NCI-H2107 treated with DMSO at 0.1 percent for 48 hours (cell line): ENCODE measurements around the gene GOLM1.
"Not testable (repeated sequence)": the region's sequence is repeated elsewhere in the genome, so short reads cannot be mapped to it uniquely, and the experiment has no call there.

Experiments
- DNase-seq: peaks from one replicate; lab custom pipeline; 2025; ENCODE audit not compliant: unreplicated experiment; lab: John Stamatoyannopoulos, UW

Gene GOLM1

GRCh38 chr9:86091477-86091876, 7.9 kb downstream of the GOLM1 start:
- DNase-seq = no peak

DNA sequence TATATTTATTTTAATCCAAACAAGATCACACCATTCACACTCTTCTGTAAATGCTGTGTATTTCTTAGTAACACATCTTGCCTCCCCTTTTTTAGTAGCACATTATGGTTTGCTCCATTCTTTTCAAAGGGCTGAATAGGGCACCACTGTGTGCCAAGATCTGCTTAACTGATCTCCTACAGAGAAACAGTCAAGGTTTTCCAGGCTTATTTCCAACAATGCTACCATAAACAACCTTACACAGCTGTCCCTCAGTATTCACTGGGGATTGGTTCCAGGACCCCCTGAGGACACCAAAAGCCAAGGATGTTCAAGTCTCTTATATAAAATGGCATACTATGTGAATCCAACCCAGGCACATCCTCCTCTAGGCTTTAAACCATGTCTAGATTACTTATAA, 16.5 kb downstream of the GOLM1 start:
- DNase-seq = peak; percentile 39

DNA sequence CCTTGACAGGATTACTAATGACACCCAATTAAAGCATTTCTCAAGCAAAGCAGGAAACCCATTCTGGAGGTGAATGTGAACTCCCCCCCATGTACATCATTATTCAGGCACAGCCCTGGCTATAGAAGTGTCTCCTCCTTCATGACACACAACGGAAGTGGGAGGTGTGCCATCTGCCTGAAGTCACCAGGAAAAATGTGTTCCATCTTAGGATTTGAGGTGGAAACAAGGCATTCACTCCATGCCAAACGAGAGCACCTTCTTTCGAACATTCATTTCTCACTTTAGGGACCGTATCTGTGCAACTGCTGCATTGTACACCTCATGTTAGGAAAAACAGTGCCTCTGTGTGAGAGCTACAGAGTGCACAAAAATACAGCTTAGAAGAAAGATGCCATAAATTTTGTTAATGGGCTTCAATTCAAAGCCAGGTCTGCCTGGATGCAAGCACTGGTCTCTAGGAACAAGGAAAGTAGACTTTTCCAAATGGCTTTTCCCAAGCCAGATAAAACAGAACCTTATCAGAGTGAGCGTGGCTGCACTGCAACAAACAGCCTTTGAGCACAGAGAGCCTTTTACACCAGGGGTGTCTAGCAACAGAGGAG, 19.4 kb downstream of the GOLM1 start:
- no peak for DNase-seq

DNA sequence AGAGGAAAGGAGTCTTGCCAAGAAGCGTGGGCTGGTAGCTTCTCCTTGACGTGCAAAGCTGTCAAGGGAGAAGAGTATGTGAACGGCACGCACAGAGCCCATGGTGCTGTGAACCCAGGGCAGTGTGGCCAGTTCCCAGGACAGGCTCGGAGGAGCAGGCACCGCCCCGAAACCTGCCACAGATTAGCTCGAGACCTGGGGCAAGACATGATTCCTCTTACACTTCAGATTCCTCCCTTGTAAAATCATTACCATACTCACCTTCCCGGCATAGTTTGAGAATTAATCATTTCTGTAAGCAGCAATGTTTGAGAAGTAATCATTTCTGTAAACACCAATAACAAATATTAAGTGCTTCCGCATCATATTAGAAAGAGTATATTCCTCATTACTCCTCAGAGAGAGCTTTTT, 19.9 kb downstream of the GOLM1 start:
- no peak for DNase-seq

- no peak for DNase-seq
These were observed 20.6 kb downstream of the GOLM1 start for GRCh38 chr9:86078731-86079130.

GRCh38 chr9:86077276-86077675, 22.1 kb downstream of the GOLM1 start:
- DNase-seq = no peak

GRCh38 chr9:86075132-86076109, 23.9 kb downstream of the GOLM1 start:
- DNase-seq = no peak

DNA sequence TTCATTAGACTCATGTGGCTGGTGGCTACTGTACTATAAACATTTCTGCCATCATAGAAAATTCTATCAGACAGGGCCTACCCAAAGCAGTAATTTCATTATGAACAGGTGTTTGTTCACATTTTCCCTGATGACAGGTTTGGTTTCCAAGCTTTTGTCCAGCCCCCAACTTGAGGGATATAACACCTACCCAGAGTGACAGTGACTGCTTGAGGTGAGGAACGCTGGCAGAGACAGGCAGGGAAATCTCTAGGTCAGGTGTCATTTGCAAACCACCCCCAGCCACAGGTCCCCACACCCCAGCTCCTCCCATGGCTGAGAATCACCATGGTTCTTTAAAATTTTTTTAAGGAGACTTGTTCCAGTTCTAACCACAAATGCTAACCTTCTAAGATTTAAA, 25.5 kb downstream of the GOLM1 start:
- DNase-seq = no peak

- DNase-seq = no peak
These were observed 26.9 kb downstream of the GOLM1 start for GRCh38 chr9:86072394-86072877.

DNA sequence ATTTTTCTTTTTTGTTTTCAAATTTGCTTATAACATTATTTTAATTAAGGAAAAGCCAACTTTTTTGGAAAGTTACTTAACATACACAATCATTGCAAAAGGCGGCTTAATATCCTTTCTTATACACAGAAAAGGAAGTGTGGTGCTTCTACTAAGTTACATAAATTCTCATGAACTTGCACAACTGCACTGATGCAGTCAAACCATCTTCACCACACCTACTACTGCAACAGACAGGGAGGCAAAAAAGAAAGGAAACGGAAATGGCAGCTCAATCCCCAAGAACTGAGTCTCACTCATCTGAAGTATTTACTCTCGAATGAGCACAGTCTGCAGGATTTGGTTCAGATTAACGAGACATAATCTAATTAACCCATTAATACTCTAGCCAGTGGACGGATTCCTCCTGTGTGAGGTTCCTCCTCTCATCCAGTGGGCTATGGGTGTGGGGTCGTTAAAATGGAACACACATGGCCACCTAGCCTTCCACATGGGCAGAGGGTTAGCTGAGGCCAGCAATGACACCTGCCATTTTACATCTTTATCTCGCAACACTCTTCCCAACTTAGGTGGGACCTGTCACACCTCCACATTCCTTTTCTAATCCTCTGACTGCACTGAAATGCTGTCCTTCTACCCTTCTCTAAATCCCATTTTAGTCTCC, 30.0 kb downstream of the GOLM1 start:
- no peak for DNase-seq

DNA sequence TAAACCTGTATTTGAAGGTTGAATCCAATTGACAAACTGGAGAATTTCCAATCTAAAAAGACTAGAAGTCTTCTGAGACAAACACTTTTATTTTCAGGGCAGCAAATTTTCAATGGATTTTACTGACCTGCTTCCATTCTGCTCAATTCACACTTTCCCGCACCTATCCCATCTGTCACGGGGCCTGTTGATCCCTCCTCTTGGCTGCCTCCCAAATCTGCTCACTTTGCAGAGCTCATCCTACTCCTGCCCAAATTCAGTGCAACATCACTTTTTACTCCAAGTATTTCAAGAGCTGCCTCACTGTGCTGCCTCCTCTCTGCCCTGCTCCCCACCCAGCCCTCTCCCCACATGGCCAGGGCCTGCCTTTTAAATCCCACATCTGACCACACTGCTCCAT, 35.1 kb downstream of the GOLM1 start:
- DNase-seq = no peak

DNA sequence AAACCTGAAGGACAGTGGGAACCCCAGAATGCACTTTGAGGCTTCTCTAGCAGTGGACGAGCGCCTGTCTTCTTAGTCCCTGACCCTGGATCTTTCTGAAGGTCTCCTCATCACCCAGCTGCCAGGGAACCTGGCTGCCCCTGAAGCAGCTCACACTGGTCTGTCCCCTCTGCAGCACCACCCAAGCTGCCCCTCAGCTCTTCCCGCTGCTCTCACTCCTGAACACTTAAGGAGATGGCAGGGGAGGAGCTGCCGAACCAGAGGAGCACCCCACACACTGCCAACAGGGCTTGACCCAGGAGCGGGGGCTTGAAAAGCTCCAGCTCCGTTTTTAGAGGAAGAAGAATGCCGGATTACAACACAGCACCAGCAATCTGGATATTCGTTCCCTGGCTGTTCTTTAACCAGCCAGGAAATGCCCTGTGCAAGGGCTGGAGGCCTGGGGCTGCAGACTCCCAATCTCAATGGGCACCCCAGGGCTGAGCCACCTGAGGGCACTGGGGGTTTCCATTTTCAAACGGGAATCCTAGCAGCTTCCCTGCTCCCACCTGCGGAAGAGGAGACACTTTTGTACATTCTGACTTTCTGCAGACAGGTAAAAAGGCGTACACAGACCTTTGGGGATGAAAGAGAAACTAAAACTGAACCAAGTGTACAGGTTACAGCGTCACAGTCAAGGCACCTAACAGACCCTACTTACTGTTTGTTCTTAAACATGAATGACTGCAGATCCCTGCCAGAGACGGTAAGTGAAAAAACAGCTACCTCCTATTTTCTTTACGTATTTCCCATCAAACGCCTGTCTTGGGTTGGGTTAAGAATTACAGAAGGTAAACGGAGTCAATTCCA, 36.3 kb downstream of the GOLM1 start:
- no peak for DNase-seq

DNA sequence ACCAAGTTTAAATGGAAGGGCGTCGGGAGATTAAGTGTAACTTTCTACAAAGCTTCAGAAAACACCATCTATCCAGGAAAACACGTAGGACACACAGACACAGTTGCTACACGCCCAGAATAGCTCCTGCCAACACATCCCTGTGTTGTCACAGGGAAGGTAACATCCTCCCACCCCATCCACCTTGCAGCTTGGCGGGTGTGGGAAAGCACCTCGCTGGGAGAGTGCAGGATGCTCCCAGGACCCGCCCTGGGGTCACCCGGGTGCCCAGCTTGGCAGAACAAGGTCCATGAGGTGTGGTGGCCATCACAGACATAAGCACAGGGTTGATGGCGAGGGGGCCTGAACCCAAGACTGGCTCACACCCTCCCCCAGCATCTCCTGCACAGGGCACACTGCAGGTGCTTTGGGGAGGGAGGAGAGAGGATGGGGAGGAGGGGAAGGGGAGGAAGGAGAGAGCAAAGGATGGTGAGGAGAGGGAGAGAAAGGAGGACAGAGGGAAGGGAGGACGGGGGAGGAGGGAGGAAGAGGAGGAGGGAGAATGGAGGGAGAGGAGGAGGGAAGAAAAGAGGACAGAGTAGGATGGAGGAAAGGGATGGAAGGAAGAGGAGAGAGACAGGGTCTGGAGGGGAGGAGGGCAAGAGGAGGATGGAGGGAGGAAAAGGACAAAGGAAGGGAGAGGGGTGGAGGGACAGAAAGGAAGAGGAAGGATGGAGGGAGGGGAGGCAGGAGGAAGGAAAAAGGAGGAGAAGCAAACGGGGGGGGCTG, 37.2 kb downstream of the GOLM1 start:
- DNase-seq = no peak

GRCh38 chr9:86057491-86057890, 41.9 kb downstream of the GOLM1 start:
- no peak for DNase-seq

- DNase-seq = no peak
These were observed 44.7 kb downstream of the GOLM1 start for GRCh38 chr9:86054695-86055094.

DNA sequence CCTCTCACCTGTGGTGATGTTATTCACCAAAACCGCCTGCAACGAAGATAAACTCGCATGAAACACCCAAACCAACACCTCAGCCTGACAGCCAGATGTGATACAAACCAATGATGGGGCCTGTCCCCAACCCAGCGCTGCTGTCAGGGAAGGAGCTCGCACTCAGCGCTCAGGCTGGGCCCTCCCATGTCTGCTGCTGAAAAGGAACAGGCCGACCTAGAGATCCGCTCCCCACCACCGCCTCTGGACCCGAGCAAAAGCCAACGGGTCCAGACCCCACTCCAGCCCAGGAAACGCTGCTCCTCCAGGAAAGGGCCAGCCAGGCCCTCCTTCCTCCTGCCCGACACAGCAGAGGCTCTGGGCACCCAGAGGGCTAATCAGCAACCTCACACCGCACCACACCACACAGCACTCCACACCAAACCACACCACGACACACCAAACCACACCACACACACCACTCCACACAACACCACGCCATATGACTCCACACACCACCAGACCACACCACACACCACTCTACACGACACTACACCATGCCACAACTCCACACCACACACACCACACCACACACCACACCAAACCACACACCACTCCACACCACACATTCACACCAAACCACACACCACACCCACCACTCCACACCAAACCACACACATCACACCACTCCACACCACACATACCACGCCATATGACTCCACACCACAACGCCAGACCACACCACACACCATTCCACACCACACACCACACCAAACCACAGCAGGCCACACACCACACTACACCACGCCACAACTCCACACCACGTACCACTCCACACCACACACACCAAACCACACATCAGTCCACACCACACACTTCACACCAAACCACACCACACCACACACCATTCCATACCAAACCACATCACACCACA, 46.5 kb downstream of the GOLM1 start:
- no peak for DNase-seq

GRCh38 chr9:86048018-86048742, 51.2 kb downstream of the GOLM1 start:
- not testable (repeated sequence) for DNase-seq

GRCh38 chr9:86047361-86047760, 52.0 kb downstream of the GOLM1 start:
- no peak for DNase-seq
